Mucosa of descending colon (tissue), 3 donors: ENCODE results near the gene GNG14. TPM values are rescaled to one million over a fixed set of nuclear protein-coding genes. Genes with fewer than 3 reads are reported as not detected.
"Not testable (repeated sequence)": the region's sequence is repeated elsewhere in the genome, so short reads cannot be mapped to it uniquely, and the experiment has no call there.

Experiments used
- ATAC-seq: fragments of 200-7000 bp; cut with Tn5 transposase; one replicate; pipeline ENCODE4 v1.9.1; 2020; ENCODE audit warnings: mild to moderate bottlenecking, moderate library complexity
- DNase-seq, 3 donors: peaks; one replicate each; pipeline ENCODE4 v3.0.0-alpha.2; 2020
- H3K36me3 ChIP-seq: fragments of 200-600 bp; one replicate; pipeline ENCODE4 v1.8.0; 2021; ENCODE audit warnings: low read depth, mild to moderate bottlenecking
- H3K4me1 ChIP-seq: fragments of 200-600 bp; one replicate; pipeline ENCODE4 v1.8.0; 2021; ENCODE audit warnings: low read depth, mild to moderate bottlenecking
- H3K4me3 ChIP-seq: fragments of 200-600 bp; one replicate; pipeline ENCODE4 v1.8.0; 2021; ENCODE audit warnings: mild to moderate bottlenecking
- H3K9me3 ChIP-seq: fragments of 200-600 bp; one replicate; pipeline ENCODE4 v1.8.0; 2021; ENCODE audit warnings: mild to moderate bottlenecking
- intact Hi-C, 2 donors: fragments of 100-400 bp; cut with DNase I in 1 of 2; cut with micrococcal nuclease in 1 of 2; formaldehyde crosslinking; loops; one replicate each; pipeline versions ENCODE4 v1.11.0 to v1.11.1; 2022; cut with DNase I, micrococcal nuclease
- total RNA-seq, 3 donors: library from RNA; stranded (reverse); fragmentation: NEBNext Ultra II Directional in 2 of 3; extraction: Animal tissue kit (Norgen Biotek cat#: 25700) in 2 of 3; gene quantifications; one replicate each; pipeline versions ENCODE4 v1.2.1 to v1.2.4, GENCODE V29; 2021 to 2023
- TF ChIP-seq, protein P1 (sequence below): fragments of 200-600 bp; IDR thresholded peaks from one replicate; pipeline ENCODE4 v1.8.0; 2022; ENCODE audit warnings: antibody characterized with exemption, mild to moderate bottlenecking
- donor health status: DM: no; HTN: no; CAD: no; lungs with moderate emphysema.
- donor health status: DM: no; HTN: no; CAD: no.
- donor health status: DM: no; HTN: yes; CAD: no.

Gene GNG14
- total RNA-seq, 3 donors from 2014 or later = not detected

DNA sequence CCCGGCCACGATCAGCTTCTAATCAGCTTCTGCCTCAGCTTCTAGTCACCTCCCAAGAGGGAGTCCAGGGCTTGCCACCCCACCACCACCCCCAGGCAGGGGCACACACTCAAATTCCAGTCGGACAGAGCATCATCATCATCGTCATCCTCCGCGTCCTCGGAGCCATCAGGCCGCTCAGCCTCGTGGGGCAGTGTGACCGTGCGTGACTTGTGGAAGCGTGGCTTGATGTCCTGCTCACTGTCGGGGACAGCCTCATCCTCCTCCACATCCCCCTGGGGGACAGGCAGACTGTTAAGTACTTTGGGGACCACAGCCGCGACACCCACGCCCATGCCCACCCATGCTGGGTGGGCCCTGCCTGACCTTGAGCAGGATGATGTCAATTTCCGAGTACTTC, 23.4 kb downstream of the GNG14 start:
- Histone ChIP-seq H3K4me1 (no peaks in the 10 kb centered on the region), H3K36me3 (peaks cover 8% of the 10 kb centered on the region), H3K9me3 (no peaks in the 10 kb centered on the region), H3K4me3 (no peak overlapping the region)
- TF ChIP-seq, protein P1, sequence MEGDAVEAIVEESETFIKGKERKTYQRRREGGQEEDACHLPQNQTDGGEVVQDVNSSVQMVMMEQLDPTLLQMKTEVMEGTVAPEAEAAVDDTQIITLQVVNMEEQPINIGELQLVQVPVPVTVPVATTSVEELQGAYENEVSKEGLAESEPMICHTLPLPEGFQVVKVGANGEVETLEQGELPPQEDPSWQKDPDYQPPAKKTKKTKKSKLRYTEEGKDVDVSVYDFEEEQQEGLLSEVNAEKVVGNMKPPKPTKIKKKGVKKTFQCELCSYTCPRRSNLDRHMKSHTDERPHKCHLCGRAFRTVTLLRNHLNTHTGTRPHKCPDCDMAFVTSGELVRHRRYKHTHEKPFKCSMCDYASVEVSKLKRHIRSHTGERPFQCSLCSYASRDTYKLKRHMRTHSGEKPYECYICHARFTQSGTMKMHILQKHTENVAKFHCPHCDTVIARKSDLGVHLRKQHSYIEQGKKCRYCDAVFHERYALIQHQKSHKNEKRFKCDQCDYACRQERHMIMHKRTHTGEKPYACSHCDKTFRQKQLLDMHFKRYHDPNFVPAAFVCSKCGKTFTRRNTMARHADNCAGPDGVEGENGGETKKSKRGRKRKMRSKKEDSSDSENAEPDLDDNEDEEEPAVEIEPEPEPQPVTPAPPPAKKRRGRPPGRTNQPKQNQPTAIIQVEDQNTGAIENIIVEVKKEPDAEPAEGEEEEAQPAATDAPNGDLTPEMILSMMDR = no peak
- DNase-seq = no peak
- intact Hi-C loops = no loop called here
- ATAC-seq = no peak

- H3K36me3 ChIP-seq, ATAC-seq, H3K4me3 ChIP-seq, H3K4me1 ChIP-seq, intact Hi-C loops, H3K9me3 ChIP-seq: not testable (repeated sequence)
- DNase-seq = peak in 2 of 3 donors; percentile 59
Observed at GRCh38 chr19:12712077-12712476, 24.3 kb downstream of the GNG14 start.

- H3K9me3 ChIP-seq, DNase-seq, H3K4me3 ChIP-seq, intact Hi-C loops, H3K4me1 ChIP-seq, H3K36me3 ChIP-seq, ATAC-seq: not testable (repeated sequence)
Observed at GRCh38 chr19:12713304-12713703, 25.5 kb downstream of the GNG14 start.

DNA sequence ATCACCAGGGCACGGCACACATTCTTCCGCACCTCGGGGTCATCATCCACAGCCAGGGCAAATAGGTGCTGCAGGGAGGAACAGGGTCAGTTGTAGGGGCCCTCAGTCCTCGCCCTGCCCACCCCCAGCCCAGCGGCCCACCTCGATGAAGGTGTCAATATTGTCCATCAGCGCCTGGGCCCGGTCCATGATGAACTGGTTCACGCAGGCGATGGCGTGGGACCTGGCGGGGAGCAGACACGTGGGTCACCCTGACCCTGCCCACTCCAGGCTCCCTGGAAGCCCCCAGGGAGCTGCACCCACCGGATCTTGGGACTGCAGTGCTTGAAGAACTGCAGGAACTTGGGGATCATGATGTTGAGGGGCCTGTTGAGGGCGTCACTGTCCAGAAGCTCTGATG, 27.3 kb downstream of the GNG14 start:
- TF ChIP-seq, protein P1 = no peak
- no peak overlapping the region for H3K4me3 ChIP-seq
- intact Hi-C loops = no loop called here
- no peak for DNase-seq
- peaks cover 6% of the 10 kb centered on the region for H3K36me3 ChIP-seq
- H3K4me1 ChIP-seq = no peaks in the 10 kb centered on the region
- no peak for ATAC-seq
- no peaks in the 10 kb centered on the region for H3K9me3 ChIP-seq

- H3K4me1 ChIP-seq = peaks cover 6% of the 10 kb centered on the region
- ATAC-seq (no peak), DNase-seq (no peak)
- intact Hi-C loops = no loop called here
- TF ChIP-seq, protein P1 = no peak
- no peaks in the 10 kb centered on the region for H3K9me3 ChIP-seq
- H3K4me3 ChIP-seq = no peak overlapping the region
- H3K36me3 ChIP-seq = no peaks in the 10 kb centered on the region
Observed at GRCh38 chr19:12715929-12716328, 28.1 kb downstream of the GNG14 start.

DNA sequence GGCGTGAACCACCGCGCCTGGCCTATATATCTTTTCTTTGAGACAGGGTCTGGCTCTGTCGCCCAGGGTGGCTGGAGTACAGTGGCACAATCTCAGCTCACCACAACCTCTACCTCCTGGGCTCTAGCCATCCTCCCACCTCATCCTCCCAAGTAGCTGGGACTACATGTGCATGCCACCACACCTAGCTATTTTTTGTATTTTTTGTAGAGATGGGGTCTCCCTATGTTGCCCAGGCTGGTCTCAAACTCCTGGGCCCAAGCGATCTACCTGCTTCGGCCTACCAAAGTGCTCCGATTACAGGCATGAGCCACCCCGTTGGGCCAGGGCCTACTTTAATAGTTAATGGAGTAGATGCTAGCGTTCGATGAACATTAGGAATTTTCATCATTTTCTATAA, 32.5 kb downstream of the GNG14 start:
- H3K36me3 ChIP-seq = no peaks in the 10 kb centered on the region
- H3K9me3 ChIP-seq = no peaks in the 10 kb centered on the region
- intact Hi-C loops = no loop called here
- H3K4me1 ChIP-seq = peaks cover 21% of the 10 kb centered on the region
- ATAC-seq (no peak), DNase-seq (no peak)
- TF ChIP-seq, protein P1 = no peak
- no peak overlapping the region for H3K4me3 ChIP-seq
